WTC11 (cell line): ENCODE results near the gene GPRIN2.

Experiments
- ELF4 ChIP-seq: sonication (generic); formaldehyde crosslinking; IDR thresholded peaks from 2 replicates; pipeline ENCODE4 v1.8.1; 2022; ENCODE audit warnings: low read depth, mild to moderate bottlenecking, moderate library complexity, missing genetic modification reagents
- FOXJ3 ChIP-seq: sonication (generic); formaldehyde crosslinking; IDR thresholded peaks from 2 replicates; pipeline ENCODE4 v1.9.0; 2021; ENCODE audit warnings: missing genetic modification reagents, mild to moderate bottlenecking, borderline replicate concordance
- FOXK1 ChIP-seq: sonication (generic); formaldehyde crosslinking; IDR thresholded peaks from 2 replicates; pipeline ENCODE4 v1.8.0; 2022; ENCODE audit warnings: mild to moderate bottlenecking, moderate library complexity, missing genetic modification reagents
- NR2C2 ChIP-seq: sonication (generic); formaldehyde crosslinking; IDR thresholded peaks from 2 replicates; pipeline ENCODE4 v1.8.0; 2022; ENCODE audit warnings: mild to moderate bottlenecking, missing genetic modification reagents
- TP53 ChIP-seq: sonication (generic); formaldehyde crosslinking; IDR thresholded peaks from 2 replicates; pipeline ENCODE4 v1.8.1; 2023; ENCODE audit warnings: mild to moderate bottlenecking, missing genetic modification reagents
- ZNF219 ChIP-seq: sonication (generic); formaldehyde crosslinking; IDR thresholded peaks from 2 replicates; pipeline ENCODE4 v1.8.0; 2023; ENCODE audit warnings: missing genetic modification reagents, mild to moderate bottlenecking, borderline replicate concordance
- ZNF263 ChIP-seq: sonication (generic); formaldehyde crosslinking; IDR thresholded peaks from 2 replicates; pipeline ENCODE4 v1.8.1; 2022; ENCODE audit warnings: low read depth, mild to moderate bottlenecking, moderate library complexity, missing genetic modification reagents
- ZNF423 ChIP-seq: fragments of 250-450 bp; sonication (Bioruptor Pico); IDR thresholded peaks from 2 replicates; pipeline ENCODE4 v2.1.2; 2022; ENCODE audit warnings: mild to moderate bottlenecking, moderate library complexity
- TF ChIP-seq, protein P1 (sequence below): fragments of 200-600 bp; IDR thresholded peaks from 2 replicates; pipeline ENCODE4 v1.8.0; 2022; ENCODE audit warnings: antibody characterized with exemption
- TF ChIP-seq, protein P2 (sequence below): sonication (generic); formaldehyde crosslinking; IDR thresholded peaks from 2 replicates; pipeline ENCODE4 v1.8.0; 2022; ENCODE audit warnings: mild to moderate bottlenecking, missing genetic modification reagents
- TF ChIP-seq, protein P3 (sequence below): sonication (generic); formaldehyde crosslinking; conservative IDR thresholded peaks from 2 replicates; pipeline ENCODE4 v1.8.1; 2022; ENCODE audit warnings: mild to moderate bottlenecking, missing genetic modification reagents
- TF ChIP-seq, protein P4 (sequence below): sonication (generic); formaldehyde crosslinking; IDR thresholded peaks from 2 replicates; pipeline ENCODE4 v1.8.1; 2022; ENCODE audit warnings: missing genetic modification reagents, borderline replicate concordance
- TF ChIP-seq, protein P5 (sequence below): sonication (generic); formaldehyde crosslinking; IDR thresholded peaks from 2 replicates; pipeline ENCODE4 v1.8.0; 2022; ENCODE audit warnings: missing genetic modification reagents
- TF ChIP-seq, protein P6 (sequence below): sonication (generic); formaldehyde crosslinking; IDR thresholded peaks from 2 replicates; pipeline ENCODE4 v1.8.1; 2023; ENCODE audit warnings: mild to moderate bottlenecking, moderate library complexity, missing genetic modification reagents

DNA sequence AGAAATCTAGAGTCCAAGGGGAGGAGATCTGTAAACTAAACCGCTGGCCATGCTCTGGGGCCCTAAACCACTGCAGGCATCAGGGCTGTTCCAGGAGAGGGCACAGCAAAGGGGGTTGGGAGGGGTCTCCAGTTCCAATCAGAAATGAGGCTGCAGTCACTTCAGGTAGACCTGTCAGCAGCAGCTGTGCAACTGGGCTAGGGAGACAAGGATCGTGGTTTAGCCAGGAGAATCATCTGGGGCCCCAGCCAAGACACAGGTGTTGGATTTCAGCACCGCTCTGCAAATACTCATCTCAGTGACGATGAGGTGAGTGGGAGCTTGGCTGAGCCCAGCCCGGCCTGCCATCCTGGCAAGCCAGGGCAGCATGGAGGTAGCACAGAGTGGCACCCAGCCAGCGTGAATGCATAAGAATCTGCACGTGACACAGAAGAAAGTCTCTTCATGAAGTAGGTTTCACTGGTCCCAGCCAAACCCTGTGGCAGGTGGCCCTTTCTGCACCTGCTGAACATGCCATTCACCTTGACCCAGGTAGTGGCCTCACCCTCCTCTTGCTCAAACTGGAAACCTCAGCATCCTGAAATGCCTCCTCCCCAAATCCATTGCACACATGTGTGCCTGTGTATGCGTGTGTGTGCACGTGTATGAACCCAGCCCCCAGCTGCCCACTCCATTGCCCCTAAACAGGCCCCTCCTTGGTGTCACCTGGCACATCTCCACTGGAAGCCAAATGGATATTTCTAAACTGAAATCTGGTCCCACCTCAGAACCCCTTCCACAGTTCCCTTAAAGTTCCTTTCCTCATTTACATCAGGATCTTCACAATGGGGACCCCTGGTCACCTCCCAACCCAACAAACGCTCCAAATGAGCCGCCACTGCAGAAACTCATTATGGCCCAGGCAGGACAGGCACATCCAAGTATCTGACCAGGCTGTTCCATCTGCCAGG, 9.6 kb downstream of the GPRIN2 start:
- TF ChIP-seq ZNF219 (CRISPR knock-in tag) (no peak), NR2C2 (CRISPR knock-in tag) (no peak), FOXJ3 (CRISPR knock-in tag) (no peak), FOXK1 (CRISPR knock-in tag) (no peak), TP53 (CRISPR knock-in tag) (no peak), ELF4 (CRISPR knock-in tag) (no peak), ZNF263 (CRISPR knock-in tag) (no peak), ZNF423 (CRISPR knock-in tag) (no peak)
- TF ChIP-seq, protein P1, sequence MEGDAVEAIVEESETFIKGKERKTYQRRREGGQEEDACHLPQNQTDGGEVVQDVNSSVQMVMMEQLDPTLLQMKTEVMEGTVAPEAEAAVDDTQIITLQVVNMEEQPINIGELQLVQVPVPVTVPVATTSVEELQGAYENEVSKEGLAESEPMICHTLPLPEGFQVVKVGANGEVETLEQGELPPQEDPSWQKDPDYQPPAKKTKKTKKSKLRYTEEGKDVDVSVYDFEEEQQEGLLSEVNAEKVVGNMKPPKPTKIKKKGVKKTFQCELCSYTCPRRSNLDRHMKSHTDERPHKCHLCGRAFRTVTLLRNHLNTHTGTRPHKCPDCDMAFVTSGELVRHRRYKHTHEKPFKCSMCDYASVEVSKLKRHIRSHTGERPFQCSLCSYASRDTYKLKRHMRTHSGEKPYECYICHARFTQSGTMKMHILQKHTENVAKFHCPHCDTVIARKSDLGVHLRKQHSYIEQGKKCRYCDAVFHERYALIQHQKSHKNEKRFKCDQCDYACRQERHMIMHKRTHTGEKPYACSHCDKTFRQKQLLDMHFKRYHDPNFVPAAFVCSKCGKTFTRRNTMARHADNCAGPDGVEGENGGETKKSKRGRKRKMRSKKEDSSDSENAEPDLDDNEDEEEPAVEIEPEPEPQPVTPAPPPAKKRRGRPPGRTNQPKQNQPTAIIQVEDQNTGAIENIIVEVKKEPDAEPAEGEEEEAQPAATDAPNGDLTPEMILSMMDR = no peak
- TF ChIP-seq, protein P2, sequence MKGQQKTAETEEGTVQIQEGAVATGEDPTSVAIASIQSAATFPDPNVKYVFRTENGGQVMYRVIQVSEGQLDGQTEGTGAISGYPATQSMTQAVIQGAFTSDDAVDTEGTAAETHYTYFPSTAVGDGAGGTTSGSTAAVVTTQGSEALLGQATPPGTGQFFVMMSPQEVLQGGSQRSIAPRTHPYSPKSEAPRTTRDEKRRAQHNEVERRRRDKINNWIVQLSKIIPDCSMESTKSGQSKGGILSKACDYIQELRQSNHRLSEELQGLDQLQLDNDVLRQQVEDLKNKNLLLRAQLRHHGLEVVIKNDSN (CRISPR knock-in tag) = no peak
- TF ChIP-seq, protein P3, sequence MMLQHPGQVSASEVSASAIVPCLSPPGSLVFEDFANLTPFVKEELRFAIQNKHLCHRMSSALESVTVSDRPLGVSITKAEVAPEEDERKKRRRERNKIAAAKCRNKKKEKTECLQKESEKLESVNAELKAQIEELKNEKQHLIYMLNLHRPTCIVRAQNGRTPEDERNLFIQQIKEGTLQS (CRISPR knock-in tag) = no peak
- TF ChIP-seq, protein P4, sequence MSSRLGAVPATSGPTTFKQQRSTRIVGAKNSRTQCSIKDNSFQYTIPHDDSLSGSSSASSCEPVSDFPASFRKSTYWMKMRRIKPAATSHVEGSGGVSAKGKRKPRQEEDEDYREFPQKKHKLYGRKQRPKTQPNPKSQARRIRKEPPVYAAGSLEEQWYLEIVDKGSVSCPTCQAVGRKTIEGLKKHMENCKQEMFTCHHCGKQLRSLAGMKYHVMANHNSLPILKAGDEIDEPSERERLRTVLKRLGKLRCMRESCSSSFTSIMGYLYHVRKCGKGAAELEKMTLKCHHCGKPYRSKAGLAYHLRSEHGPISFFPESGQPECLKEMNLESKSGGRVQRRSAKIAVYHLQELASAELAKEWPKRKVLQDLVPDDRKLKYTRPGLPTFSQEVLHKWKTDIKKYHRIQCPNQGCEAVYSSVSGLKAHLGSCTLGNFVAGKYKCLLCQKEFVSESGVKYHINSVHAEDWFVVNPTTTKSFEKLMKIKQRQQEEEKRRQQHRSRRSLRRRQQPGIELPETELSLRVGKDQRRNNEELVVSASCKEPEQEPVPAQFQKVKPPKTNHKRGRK (CRISPR knock-in tag) = no peak
- TF ChIP-seq, protein P5, sequence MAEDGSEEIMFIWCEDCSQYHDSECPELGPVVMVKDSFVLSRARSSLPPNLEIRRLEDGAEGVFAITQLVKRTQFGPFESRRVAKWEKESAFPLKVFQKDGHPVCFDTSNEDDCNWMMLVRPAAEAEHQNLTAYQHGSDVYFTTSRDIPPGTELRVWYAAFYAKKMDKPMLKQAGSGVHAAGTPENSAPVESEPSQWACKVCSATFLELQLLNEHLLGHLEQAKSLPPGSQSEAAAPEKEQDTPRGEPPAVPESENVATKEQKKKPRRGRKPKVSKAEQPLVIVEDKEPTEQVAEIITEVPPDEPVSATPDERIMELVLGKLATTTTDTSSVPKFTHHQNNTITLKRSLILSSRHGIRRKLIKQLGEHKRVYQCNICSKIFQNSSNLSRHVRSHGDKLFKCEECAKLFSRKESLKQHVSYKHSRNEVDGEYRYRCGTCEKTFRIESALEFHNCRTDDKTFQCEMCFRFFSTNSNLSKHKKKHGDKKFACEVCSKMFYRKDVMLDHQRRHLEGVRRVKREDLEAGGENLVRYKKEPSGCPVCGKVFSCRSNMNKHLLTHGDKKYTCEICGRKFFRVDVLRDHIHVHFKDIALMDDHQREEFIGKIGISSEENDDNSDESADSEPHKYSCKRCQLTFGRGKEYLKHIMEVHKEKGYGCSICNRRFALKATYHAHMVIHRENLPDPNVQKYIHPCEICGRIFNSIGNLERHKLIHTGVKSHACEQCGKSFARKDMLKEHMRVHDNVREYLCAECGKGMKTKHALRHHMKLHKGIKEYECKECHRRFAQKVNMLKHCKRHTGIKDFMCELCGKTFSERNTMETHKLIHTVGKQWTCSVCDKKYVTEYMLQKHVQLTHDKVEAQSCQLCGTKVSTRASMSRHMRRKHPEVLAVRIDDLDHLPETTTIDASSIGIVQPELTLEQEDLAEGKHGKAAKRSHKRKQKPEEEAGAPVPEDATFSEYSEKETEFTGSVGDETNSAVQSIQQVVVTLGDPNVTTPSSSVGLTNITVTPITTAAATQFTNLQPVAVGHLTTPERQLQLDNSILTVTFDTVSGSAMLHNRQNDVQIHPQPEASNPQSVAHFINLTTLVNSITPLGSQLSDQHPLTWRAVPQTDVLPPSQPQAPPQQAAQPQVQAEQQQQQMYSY (CRISPR knock-in tag) = no peak
- TF ChIP-seq, protein P6, sequence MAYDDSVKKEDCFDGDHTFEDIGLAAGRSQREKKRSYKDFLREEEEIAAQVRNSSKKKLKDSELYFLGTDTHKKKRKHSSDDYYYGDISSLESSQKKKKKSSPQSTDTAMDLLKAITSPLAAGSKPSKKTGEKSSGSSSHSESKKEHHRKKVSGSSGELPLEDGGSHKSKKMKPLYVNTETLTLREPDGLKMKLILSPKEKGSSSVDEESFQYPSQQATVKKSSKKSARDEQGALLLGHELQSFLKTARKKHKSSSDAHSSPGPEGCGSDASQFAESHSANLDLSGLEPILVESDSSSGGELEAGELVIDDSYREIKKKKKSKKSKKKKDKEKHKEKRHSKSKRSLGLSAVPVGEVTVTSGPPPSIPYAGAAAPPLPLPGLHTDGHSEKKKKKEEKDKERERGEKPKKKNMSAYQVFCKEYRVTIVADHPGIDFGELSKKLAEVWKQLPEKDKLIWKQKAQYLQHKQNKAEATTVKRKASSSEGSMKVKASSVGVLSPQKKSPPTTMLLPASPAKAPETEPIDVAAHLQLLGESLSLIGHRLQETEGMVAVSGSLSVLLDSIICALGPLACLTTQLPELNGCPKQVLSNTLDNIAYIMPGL (CRISPR knock-in tag) = no peak
